CD4-positive, alpha-beta memory T cell (primary cell): ENCODE data around the gene CST7. TPM values are rescaled to one million over a fixed set of nuclear protein-coding genes. Genes with fewer than 3 reads are reported as not detected.

Experiments
- CTCF ChIA-PET: fragments of 350-600 bp; sonication (Branson Sonifier 250); formaldehyde crosslinking; loops from one replicate; lab custom pipeline; 2021; ENCODE audit warnings: inconsistent platforms; ENCODE audit not compliant: partially characterized antibody; lab: Charles Lee
- POLR2A ChIA-PET: fragments of 350-600 bp; sonication (Branson Sonifier 250); formaldehyde crosslinking; loops from one replicate; lab custom pipeline; 2021; ENCODE audit not compliant: partially characterized antibody; lab: Charles Lee
- DNase-seq, 5 donors: peaks; one replicate each; pipeline versions ENCODE4 v3.0.0 to v3.0.0-alpha.2; 2020 to 2022; ENCODE audit warnings: mixed read lengths in 1 of 5
- H3K27ac ChIP-seq: one replicate; pipeline ENCODE4 v1.7.0; 2013; ENCODE audit warnings: low read depth, low read length
- H3K27me3 ChIP-seq: 2 replicates; pipeline ENCODE4 v1.7.0; 2013; ENCODE audit warnings: mild to moderate bottlenecking, low read length, moderate library complexity; ENCODE audit not compliant: insufficient read depth
- H3K36me3 ChIP-seq: 2 replicates; pipeline ENCODE4 v1.7.0; 2013; ENCODE audit warnings: mild to moderate bottlenecking, low read length, moderate library complexity; ENCODE audit not compliant: insufficient read depth
- H3K4me1 ChIP-seq: 2 replicates; pipeline ENCODE4 v1.7.0; 2013; ENCODE audit warnings: mild to moderate bottlenecking, low read length, moderate library complexity; ENCODE audit not compliant: insufficient read depth
- H3K4me3 ChIP-seq, 2 donors: one replicate each; pipeline ENCODE4 v1.7.0; 2013; ENCODE audit warnings: low read length in 2 of 2, mild to moderate bottlenecking in 1 of 2
- H3K9me3 ChIP-seq, 2 donors: one replicate each; pipeline ENCODE4 v1.7.0; 2013; ENCODE audit warnings: low read length in 2 of 2, control low read depth in 1 of 2; ENCODE audit not compliant: control insufficient read depth in 1 of 2
- H3K27ac Mint-ChIP-seq, 7 donors: one replicate each; pipeline ENCODE4 v1.8.0; 2020 to 2021; ENCODE audit warnings: mixed read lengths in 7 of 7, mild to moderate bottlenecking in 6 of 7, inconsistent platforms in 3 of 7, moderate library complexity in 3 of 7
- H3K27me3 Mint-ChIP-seq, 2 donors: one replicate each; pipeline ENCODE4 v1.8.0; 2020 to 2021; ENCODE audit warnings: mixed read lengths in 2 of 2
- H3K36me3 Mint-ChIP-seq, 2 donors: one replicate each; pipeline ENCODE4 v1.8.0; 2020 to 2021; ENCODE audit warnings: mixed read lengths in 2 of 2, inconsistent platforms in 1 of 2, mild to moderate bottlenecking in 1 of 2
- H3K4me1 Mint-ChIP-seq, 4 donors: one replicate each; pipeline ENCODE4 v1.8.0; 2020 to 2021; ENCODE audit warnings: mixed read lengths in 4 of 4, mild to moderate bottlenecking in 1 of 4
- H3K4me3 Mint-ChIP-seq, 8 donors: one replicate each; pipeline ENCODE4 v1.8.0; 2020 to 2021; ENCODE audit warnings: mixed read lengths in 8 of 8, mild to moderate bottlenecking in 7 of 8, moderate library complexity in 6 of 8, inconsistent platforms in 3 of 8
- H3K9me3 Mint-ChIP-seq, 8 donors: one replicate each; pipeline ENCODE4 v1.8.0; 2020 to 2021; ENCODE audit warnings: mixed read lengths in 8 of 8, mild to moderate bottlenecking in 5 of 8, inconsistent platforms in 3 of 8, moderate library complexity in 1 of 8
- intact Hi-C: fragments of 100-400 bp; cut with micrococcal nuclease; formaldehyde crosslinking; loops from one replicate; pipeline ENCODE4 v1.15.1; 2023
- polyA plus RNA-seq, 2 donors: library from polyadenylated mRNA; unstranded; fragments of 300-500 nt; fragmentation: Illumina TruSeq; gene quantifications; one replicate each; pipeline ENCODE4 v1.2.3, GENCODE V29; 2021
- total RNA-seq, 2 experiments: library from RNA; stranded (reverse); gene quantifications; one replicate each; pipeline ENCODE4 v1.2.3, GENCODE V29; 2021

Gene CST7
- total and polyA plus RNA-seq, 4 experiments from 2014 or later: 23.2 to 62.8 (median 40.5) TPM

GRCh38 chr20:24986436-24987015 is 37.5 kb downstream of the CST7 start:
- H3K27me3 ChIP-seq: no peaks in the 10 kb centered on the region
- POLR2A ChIA-PET: interaction anchor here (1.4 kb wide), 1 partner anchor 104 kb away, joined by 3 read pairs; no protein-coding TSS in a partner anchor
- H3K27me3 Mint-ChIP-seq: no peaks in the 10 kb centered on the region

GRCh38 chr20:24987244-24987643 is 38.2 kb downstream of the CST7 start:
- DNase-seq: no peak
- CTCF ChIA-PET: interaction anchor here (0.7 kb wide), 1 partner anchor 8 kb away, joined by 3 read pairs; no protein-coding TSS in a partner anchor
- no peaks in the 10 kb centered on the region for H3K9me3 ChIP-seq
- peaks cover 56 to 96% (median 72%) of the 10 kb centered on the region in 4 donors for H3K4me1 Mint-ChIP-seq
- peaks cover 15% of the 10 kb centered on the region for H3K36me3 ChIP-seq
- no peaks in the 10 kb centered on the region for H3K27me3 ChIP-seq
- peaks cover 47% of the 10 kb centered on the region for H3K4me1 ChIP-seq
- H3K27me3 Mint-ChIP-seq: no peaks in the 10 kb centered on the region
- peaks cover 0 to 1% (median 0%) of the 10 kb centered on the region in 8 donors for H3K9me3 Mint-ChIP-seq
- no peak overlapping the region for H3K4me3 ChIP-seq
- peaks cover 28 to 29% of the 10 kb centered on the region in 2 donors for H3K36me3 Mint-ChIP-seq
- H3K27ac ChIP-seq: no peak overlapping the region
- no peak overlapping the region for H3K4me3 Mint-ChIP-seq
- peak overlapping the region in 3 of 7 donors; percentile 3 to 74 (median 11) for H3K27ac Mint-ChIP-seq
- POLR2A ChIA-PET: no interaction called here
- intact Hi-C loops: no loop called here

More at GRCh38 chr20:24986436-24987015, 37.5 kb downstream of the CST7 start:
- DNase-seq: no peak
- Mint-ChIP-seq H3K36me3 (peaks cover 29 to 33% of the 10 kb centered on the region in 2 donors), H3K27ac (peak overlapping the region in 3 of 7 donors; percentile 6 to 77 (median 74)), H3K4me1 (peaks cover 52 to 91% (median 71%) of the 10 kb centered on the region in 4 donors), H3K4me3 (peak overlapping the region in 1 of 8 donors; percentile 22), H3K9me3 (peaks cover 0 to 1% (median 0%) of the 10 kb centered on the region in 8 donors)
- no peak overlapping the region for H3K4me3 ChIP-seq
- peaks cover 44% of the 10 kb centered on the region for H3K4me1 ChIP-seq
- H3K36me3 ChIP-seq: peaks cover 15% of the 10 kb centered on the region
- CTCF ChIA-PET: interaction anchor here (0.7 to 1.3 kb wide), 2 partner anchors 7 to 9 kb away, joined by 3 read pairs; no protein-coding TSS in a partner anchor
- H3K9me3 ChIP-seq: no peaks in the 10 kb centered on the region
- H3K27ac ChIP-seq: no peak overlapping the region
- intact Hi-C loops: no loop called here

- POLR2A ChIA-PET: interaction anchor here (1.5 kb wide), 1 partner anchor 70 kb away, joined by 6 read pairs; the partner anchor contains the start of gene ACSS1
- Mint-ChIP-seq H3K9me3 (peaks cover 0 to 4% (median 0%) of the 10 kb centered on the region in 8 donors), H3K27me3 (no peaks in the 10 kb centered on the region), H3K27ac (peak overlapping the region in 3 of 7 donors; percentile 24 to 52 (median 35)), H3K4me1 (peaks cover 55 to 97% (median 69%) of the 10 kb centered on the region in 4 donors), H3K36me3 (peaks cover 21 to 24% of the 10 kb centered on the region in 2 donors), H3K4me3 (peak overlapping the region in 1 of 8 donors; percentile 8)
- H3K9me3 ChIP-seq: no peaks in the 10 kb centered on the region
- H3K27ac ChIP-seq: no peak overlapping the region
- no peaks in the 10 kb centered on the region for H3K27me3 ChIP-seq
- H3K4me1 ChIP-seq: peaks cover 50% of the 10 kb centered on the region
- peaks cover 6% of the 10 kb centered on the region for H3K36me3 ChIP-seq
- no peak overlapping the region for H3K4me3 ChIP-seq
- no peak for DNase-seq
- intact Hi-C loops: no loop called here
- CTCF ChIA-PET: interaction anchor here (0.9 to 1.1 kb wide), 2 partner anchors 68 to 410 kb away, joined by 3 read pairs; no protein-coding TSS in a partner anchor
Measured at GRCh38 chr20:24987873-24988835, 39.1 kb downstream of the CST7 start.

GRCh38 chr20:24989162-24989561 is 40.1 kb downstream of the CST7 start:
- H3K9me3 Mint-ChIP-seq: peaks cover 0 to 4% (median 0%) of the 10 kb centered on the region in 8 donors
- H3K4me3 ChIP-seq: no peak overlapping the region
- CTCF ChIA-PET: no interaction called here
- DNase-seq: no peak
- no peak overlapping the region for H3K27ac ChIP-seq
- H3K27ac Mint-ChIP-seq: peak overlapping the region in 5 of 7 donors; percentile 9 to 81 (median 37)
- H3K36me3 Mint-ChIP-seq: peaks cover 11 to 15% of the 10 kb centered on the region in 2 donors
- H3K4me1 Mint-ChIP-seq: peaks cover 58 to 97% (median 74%) of the 10 kb centered on the region in 4 donors
- intact Hi-C loops: no loop called here
- H3K9me3 ChIP-seq: no peaks in the 10 kb centered on the region
- POLR2A ChIA-PET: interaction anchor here (1.5 kb wide), 1 partner anchor 69 kb away, joined by 6 read pairs; the partner anchor contains the start of gene ACSS1
- no peaks in the 10 kb centered on the region for H3K27me3 ChIP-seq
- H3K36me3 ChIP-seq: no peaks in the 10 kb centered on the region
- no peaks in the 10 kb centered on the region for H3K27me3 Mint-ChIP-seq
- H3K4me3 Mint-ChIP-seq: peak overlapping the region in 2 of 8 donors; percentile 1 to 21
- peaks cover 55% of the 10 kb centered on the region for H3K4me1 ChIP-seq

- intact Hi-C loops: loop anchor here (5.0 to 10.0 kb wide), 4 partner anchors 256 to 1639 kb away; partner anchors contain the start of genes NXT1 and PYGB
- CTCF ChIA-PET: interaction anchor here (1.1 kb wide), 1 partner anchor 60 kb away, joined by 3 read pairs; no protein-coding TSS in a partner anchor
- Mint-ChIP-seq H3K9me3 (peaks cover 0 to 4% (median 0%) of the 10 kb centered on the region in 8 donors), H3K36me3 (peaks cover 10 to 13% of the 10 kb centered on the region in 2 donors), H3K27ac (peak overlapping the region; percentile 38 to 99 (median 86)), H3K27me3 (no peaks in the 10 kb centered on the region), H3K4me3 (peak overlapping the region; percentile 71 to 98 (median 94)), H3K4me1 (peaks cover 49 to 90% (median 68%) of the 10 kb centered on the region in 4 donors)
- no peak for DNase-seq
- H3K4me3 ChIP-seq: peak overlapping the region in 1 of 2 donors; percentile 93
- no peaks in the 10 kb centered on the region for H3K27me3 ChIP-seq
- no peaks in the 10 kb centered on the region for H3K36me3 ChIP-seq
- POLR2A ChIA-PET: interaction anchor here (3.6 to 5.7 kb wide), 2 partner anchors 41 to 67 kb away, joined by 17 to 60 read pairs; partner anchors contain the start of genes ACSS1 and CST7
- no peaks in the 10 kb centered on the region for H3K9me3 ChIP-seq
- H3K4me1 ChIP-seq: peaks cover 52% of the 10 kb centered on the region
- H3K27ac ChIP-seq: no peak overlapping the region
Measured at GRCh38 chr20:24990810-24991252, 41.8 kb downstream of the CST7 start.

GRCh38 chr20:24991897-24992486 is 42.9 kb downstream of the CST7 start:
- H3K36me3 Mint-ChIP-seq: peaks cover 5 to 13% of the 10 kb centered on the region in 2 donors
- H3K4me3 ChIP-seq: peak overlapping the region; percentile 55 to 93
- peaks cover 49% of the 10 kb centered on the region for H3K4me1 ChIP-seq
- peaks cover 0 to 2% (median 0%) of the 10 kb centered on the region in 8 donors for H3K9me3 Mint-ChIP-seq
- H3K4me3 Mint-ChIP-seq: peak overlapping the region; percentile 93 to 98 (median 95)
- H3K27ac Mint-ChIP-seq: peak overlapping the region; percentile 95 to 99 (median 97)
- peaks cover 39 to 79% (median 58%) of the 10 kb centered on the region in 4 donors for H3K4me1 Mint-ChIP-seq
- H3K36me3 ChIP-seq: no peaks in the 10 kb centered on the region
- H3K27me3 ChIP-seq: no peaks in the 10 kb centered on the region
- intact Hi-C loops: loop anchor here (1.0 to 10.0 kb wide), 8 partner anchors 43 to 1640 kb away; partner anchors contain the start of genes ABHD12, CST7, ENTPD6 and NXT1
- H3K9me3 ChIP-seq: no peaks in the 10 kb centered on the region
- DNase-seq: no peak
- H3K27ac ChIP-seq: peak overlapping the region; percentile 96
- H3K27me3 Mint-ChIP-seq: no peaks in the 10 kb centered on the region
- ChIA-PET POLR2A (interaction anchor here (0.7 to 5.7 kb wide), 12 partner anchors 37 to 964 kb away, joined by 3 to 60 read pairs (median 10); partner anchors contain the start of genes ABHD12, ACSS1, CST7 and ENTPD6), CTCF (interaction anchor here (10.2 kb wide), 1 partner anchor 69 kb away, joined by 260 read pairs; the partner anchor contains the start of gene ACSS1)
